ENCODE results near the gene C22orf23.

DNA sequence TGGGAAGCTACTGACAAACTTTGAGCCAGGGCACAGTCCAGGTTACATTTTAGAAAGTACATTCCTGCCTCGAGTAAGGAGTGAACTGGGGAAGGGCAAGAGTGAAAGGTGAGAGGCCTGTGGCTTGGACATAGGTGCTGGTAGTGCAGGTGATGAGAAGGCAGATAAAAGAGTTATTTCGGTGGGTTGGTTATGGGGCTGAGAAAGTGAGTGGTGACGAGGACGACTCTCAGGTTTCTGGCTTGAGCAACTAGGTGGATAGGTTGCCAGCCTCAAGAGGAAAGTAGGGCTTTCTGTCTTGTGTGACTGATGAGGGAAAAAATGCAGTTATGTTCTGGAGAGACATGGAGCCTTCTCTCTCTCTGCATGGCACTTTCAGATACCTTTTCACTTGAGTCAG lies 3.8 kb upstream of the C22orf23 start:
- TF ChIP-seq CTCF (IDR thresholded peaks at IDR 0.05) = no peak
- no peak for TF ChIP-seq POLR2A (IDR thresholded peaks at IDR 0.05)

Measured in heart left ventricle (tissue), 13 donors.